Activated CD4-positive, alpha-beta T cell treated with anti-CD3 and anti-CD28 coated beads, Interleukin-2, amount 10 ng/mL, durations not matched to agents 24 days and 14 days (primary cell): ENCODE data around the gene KLHL17. TPM values are rescaled to one million over a fixed set of nuclear protein-coding genes. Genes with fewer than 3 reads are reported as not detected.
"Not testable (repeated sequence)": the region's sequence is repeated elsewhere in the genome, so short reads cannot be mapped to it uniquely, and the experiment has no call there.

Source experiments
- DNase-seq: peaks from one replicate; pipeline ENCODE4 v3.0.0; 2022
- H3K27ac Mint-ChIP-seq: one replicate; pipeline ENCODE4 v1.8.0; 2022; ENCODE audit warnings: mild to moderate bottlenecking, mixed read lengths
- H3K27me3 Mint-ChIP-seq: one replicate; pipeline ENCODE4 v1.8.0; 2022; ENCODE audit warnings: mixed read lengths
- H3K36me3 Mint-ChIP-seq: one replicate; pipeline ENCODE4 v1.8.0; 2022; ENCODE audit warnings: low read depth, mild to moderate bottlenecking, mixed read lengths
- H3K4me1 Mint-ChIP-seq: one replicate; pipeline ENCODE4 v1.8.0; 2021; ENCODE audit warnings: mixed read lengths
- H3K4me3 Mint-ChIP-seq: one replicate; pipeline ENCODE4 v1.8.0; 2022; ENCODE audit warnings: mild to moderate bottlenecking, moderate library complexity, mixed read lengths
- H3K9me3 Mint-ChIP-seq: one replicate; pipeline ENCODE4 v1.8.0; 2021; ENCODE audit warnings: mixed read lengths
- intact Hi-C: fragments of 100-400 bp; cut with micrococcal nuclease; formaldehyde crosslinking; loops from one replicate; pipeline ENCODE4 v1.15.1; 2023
- total RNA-seq: library from RNA; stranded (reverse); gene quantifications from 2 replicates; pipeline ENCODE4 v1.2.3, GENCODE V29; 2022

The KLHL17 gene
- total RNA-seq, 1 donor from 2014 or later, result 48.1 TPM

GRCh38 chr1:970242-970972, 10.0 kb downstream of the KLHL17 start:
- H3K4me3 Mint-ChIP-seq, result no peak overlapping the region
- peaks cover 3% of the 10 kb centered on the region for H3K36me3 Mint-ChIP-seq
- peaks cover 10% of the 10 kb centered on the region for H3K27me3 Mint-ChIP-seq
- no peak overlapping the region for H3K27ac Mint-ChIP-seq
- intact Hi-C loops, result no loop called here
- H3K4me1 Mint-ChIP-seq, result peaks cover 5% of the 10 kb centered on the region
- no peak for DNase-seq
- no peaks in the 10 kb centered on the region for H3K9me3 Mint-ChIP-seq

DNA sequence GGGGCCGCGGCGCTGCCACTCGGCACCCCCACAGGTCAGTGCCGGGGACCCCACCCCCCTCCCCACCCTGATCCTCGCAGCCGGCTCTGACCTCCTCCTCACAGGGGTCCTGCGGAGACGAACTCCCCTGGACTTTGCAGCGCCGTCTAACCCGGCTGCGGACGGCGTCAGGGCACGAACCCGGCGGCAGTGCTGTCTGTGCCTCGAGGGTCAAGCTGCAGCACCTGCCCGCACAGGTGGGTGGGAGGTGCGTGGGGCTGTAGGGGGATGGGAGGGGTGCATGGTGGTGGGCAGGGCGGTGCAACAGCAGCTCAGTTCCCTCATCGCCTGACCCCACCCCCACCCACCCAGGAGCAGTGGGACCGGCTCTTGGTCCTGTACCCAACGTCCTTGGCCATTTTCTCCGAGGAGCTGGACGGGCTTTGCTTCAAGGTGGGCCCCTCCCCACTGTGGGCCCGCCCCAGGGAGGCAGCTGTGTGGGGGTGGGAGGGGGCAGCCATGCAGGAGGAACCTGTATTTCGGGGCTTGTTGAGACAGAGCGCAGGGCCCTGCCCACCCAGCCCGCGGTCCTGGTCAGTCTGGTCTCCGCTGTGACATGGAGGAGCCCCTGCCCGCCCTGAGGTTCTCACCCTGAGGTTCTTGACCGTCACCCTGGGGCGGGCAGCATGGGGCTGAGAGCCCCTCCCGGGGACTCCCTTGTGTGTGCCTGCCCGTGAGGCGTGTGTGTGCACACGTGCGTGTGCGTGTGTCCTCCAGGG, 10.8 kb downstream of the KLHL17 start:
- DNase-seq, result no peak
- Mint-ChIP-seq H3K36me3 (no peaks in the 10 kb centered on the region), H3K9me3 (no peaks in the 10 kb centered on the region), H3K27me3 (peaks cover 13% of the 10 kb centered on the region), H3K4me3 (no peak overlapping the region), H3K27ac (no peak overlapping the region), H3K4me1 (peaks cover 6% of the 10 kb centered on the region)
- intact Hi-C loops, result no loop called here

DNA sequence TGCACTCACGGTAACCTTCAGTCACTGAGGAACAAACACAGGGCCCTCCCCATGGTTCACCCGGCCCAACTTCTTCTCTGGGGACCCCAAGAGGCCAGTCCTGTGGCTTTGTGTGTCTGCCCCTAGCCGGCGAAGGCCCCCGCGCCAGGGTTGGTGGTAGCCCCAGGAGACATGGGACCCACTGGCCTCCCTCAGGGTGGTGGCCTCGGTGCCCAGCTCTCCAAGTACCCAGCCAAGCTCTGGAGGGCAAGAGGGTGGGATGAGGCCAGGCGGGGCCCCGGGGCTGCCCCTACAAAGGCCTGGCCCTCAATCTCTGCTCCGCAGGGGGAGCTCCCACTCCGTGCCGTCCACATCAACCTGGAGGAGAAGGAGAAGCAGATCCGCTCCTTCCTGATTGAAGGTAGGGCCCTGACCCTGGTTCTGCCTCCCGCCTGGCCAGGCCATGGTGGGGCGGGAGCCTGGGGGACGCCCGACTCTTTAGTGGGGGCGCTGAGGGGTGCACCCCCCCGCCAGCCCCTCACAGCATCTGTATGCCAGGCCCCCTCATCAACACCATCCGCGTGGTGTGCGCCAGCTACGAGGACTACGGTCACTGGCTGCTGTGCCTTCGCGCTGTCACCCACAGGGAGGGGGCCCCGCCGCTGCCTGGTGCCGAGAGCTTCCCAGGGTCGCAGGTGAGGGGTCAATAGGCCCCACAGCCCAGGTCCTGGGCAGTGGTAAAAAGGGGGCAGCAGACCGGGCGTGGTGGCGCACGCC, 11.5 kb downstream of the KLHL17 start:
- intact Hi-C loops, result no loop called here
- no peak for DNase-seq
- H3K9me3 Mint-ChIP-seq, result no peaks in the 10 kb centered on the region
- peaks cover 6% of the 10 kb centered on the region for H3K4me1 Mint-ChIP-seq
- peaks cover 13% of the 10 kb centered on the region for H3K27me3 Mint-ChIP-seq
- no peak overlapping the region for H3K4me3 Mint-ChIP-seq
- H3K27ac Mint-ChIP-seq, result no peak overlapping the region
- no peaks in the 10 kb centered on the region for H3K36me3 Mint-ChIP-seq

DNA sequence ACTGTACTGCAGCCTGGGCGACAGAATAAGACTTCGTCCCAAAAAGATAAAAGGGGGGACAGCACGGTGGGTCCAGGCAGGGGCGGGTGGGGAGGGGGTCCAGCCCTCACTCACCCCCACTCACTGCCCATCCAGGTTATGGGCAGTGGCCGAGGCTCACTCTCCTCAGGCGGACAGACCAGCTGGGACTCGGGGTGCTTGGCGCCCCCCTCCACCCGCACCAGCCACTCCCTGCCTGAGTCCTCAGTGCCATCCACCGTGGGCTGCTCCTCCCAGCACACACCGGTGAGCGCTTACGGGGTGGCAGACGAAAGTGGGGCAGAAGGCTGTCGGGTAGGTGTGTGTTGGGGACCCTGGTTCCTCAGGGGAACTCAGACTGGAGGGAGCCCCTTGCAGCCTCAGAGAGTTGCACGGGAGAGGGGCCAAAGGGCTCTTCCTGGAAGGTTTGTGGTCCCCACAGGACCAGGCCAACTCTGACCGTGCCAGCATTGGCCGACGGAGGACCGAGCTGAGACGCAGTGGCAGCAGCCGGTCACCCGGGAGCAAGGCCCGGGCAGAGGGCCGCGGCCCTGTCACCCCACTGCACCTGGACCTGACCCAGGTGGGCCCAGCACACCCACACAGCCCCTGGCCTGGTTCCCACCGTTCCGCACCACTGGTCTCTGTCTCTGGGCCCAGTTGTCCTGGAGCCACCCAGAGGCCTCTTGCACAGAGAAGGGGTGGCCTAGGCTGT, 12.5 kb downstream of the KLHL17 start:
- DNase-seq, result no peak
- no peaks in the 10 kb centered on the region for H3K9me3 Mint-ChIP-seq
- peaks cover 13% of the 10 kb centered on the region for H3K27me3 Mint-ChIP-seq
- no peak overlapping the region for H3K27ac Mint-ChIP-seq
- H3K4me3 Mint-ChIP-seq, result no peak overlapping the region
- peaks cover 6% of the 10 kb centered on the region for H3K4me1 Mint-ChIP-seq
- intact Hi-C loops, result no loop called here
- H3K36me3 Mint-ChIP-seq, result no peaks in the 10 kb centered on the region

- Mint-ChIP-seq H3K27ac (no peak overlapping the region), H3K36me3 (no peaks in the 10 kb centered on the region), H3K27me3 (peaks cover 12% of the 10 kb centered on the region), H3K9me3 (no peaks in the 10 kb centered on the region), H3K4me3 (no peak overlapping the region), H3K4me1 (peaks cover 5% of the 10 kb centered on the region)
- intact Hi-C loops, result no loop called here
- no peak for DNase-seq
Measured at GRCh38 chr1:973459-974292, 13.3 kb downstream of the KLHL17 start.

GRCh38 chr1:974293-974640, 13.9 kb downstream of the KLHL17 start:
- no peak for DNase-seq
- Mint-ChIP-seq H3K36me3 (no peaks in the 10 kb centered on the region), H3K4me3 (no peak overlapping the region), H3K9me3 (no peaks in the 10 kb centered on the region), H3K27me3 (peaks cover 9% of the 10 kb centered on the region), H3K27ac (no peak overlapping the region), H3K4me1 (peaks cover 5% of the 10 kb centered on the region)
- intact Hi-C loops, result no loop called here

- Mint-ChIP-seq H3K9me3 (no peaks in the 10 kb centered on the region), H3K27me3 (peaks cover 6% of the 10 kb centered on the region), H3K4me1 (peaks cover 5% of the 10 kb centered on the region), H3K4me3 (no peak overlapping the region), H3K36me3 (no peaks in the 10 kb centered on the region), H3K27ac (no peak overlapping the region)
- intact Hi-C loops, result no loop called here
- no peak for DNase-seq
Measured at GRCh38 chr1:974687-975328, 14.4 kb downstream of the KLHL17 start.

DNA sequence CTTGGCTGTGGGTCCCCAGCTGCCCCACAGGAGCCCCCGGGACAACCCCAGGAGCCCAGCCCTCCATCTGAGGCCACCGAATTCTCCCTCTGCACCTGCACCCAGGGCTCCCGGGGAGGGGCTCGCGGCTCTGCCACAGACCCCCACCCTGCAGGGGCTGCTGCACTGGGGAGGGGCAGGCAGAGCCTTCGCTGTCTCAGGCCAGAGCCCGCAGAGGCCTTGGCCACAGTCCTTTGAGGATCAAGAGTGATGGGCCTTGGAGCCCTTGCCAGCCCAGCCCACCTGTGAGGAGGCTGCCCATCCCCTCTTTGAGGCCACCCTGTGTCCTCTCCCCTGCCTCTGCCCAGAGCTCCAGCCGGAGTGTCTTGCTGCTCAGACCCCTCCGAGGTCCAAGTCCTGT, 15.0 kb downstream of the KLHL17 start:
- Mint-ChIP-seq H3K36me3 (no peaks in the 10 kb centered on the region), H3K4me1 (peaks cover 5% of the 10 kb centered on the region), H3K9me3 (no peaks in the 10 kb centered on the region), H3K4me3 (no peak overlapping the region), H3K27ac (no peak overlapping the region), H3K27me3 (peaks cover 6% of the 10 kb centered on the region)
- intact Hi-C loops, result no loop called here
- no peak for DNase-seq

DNA sequence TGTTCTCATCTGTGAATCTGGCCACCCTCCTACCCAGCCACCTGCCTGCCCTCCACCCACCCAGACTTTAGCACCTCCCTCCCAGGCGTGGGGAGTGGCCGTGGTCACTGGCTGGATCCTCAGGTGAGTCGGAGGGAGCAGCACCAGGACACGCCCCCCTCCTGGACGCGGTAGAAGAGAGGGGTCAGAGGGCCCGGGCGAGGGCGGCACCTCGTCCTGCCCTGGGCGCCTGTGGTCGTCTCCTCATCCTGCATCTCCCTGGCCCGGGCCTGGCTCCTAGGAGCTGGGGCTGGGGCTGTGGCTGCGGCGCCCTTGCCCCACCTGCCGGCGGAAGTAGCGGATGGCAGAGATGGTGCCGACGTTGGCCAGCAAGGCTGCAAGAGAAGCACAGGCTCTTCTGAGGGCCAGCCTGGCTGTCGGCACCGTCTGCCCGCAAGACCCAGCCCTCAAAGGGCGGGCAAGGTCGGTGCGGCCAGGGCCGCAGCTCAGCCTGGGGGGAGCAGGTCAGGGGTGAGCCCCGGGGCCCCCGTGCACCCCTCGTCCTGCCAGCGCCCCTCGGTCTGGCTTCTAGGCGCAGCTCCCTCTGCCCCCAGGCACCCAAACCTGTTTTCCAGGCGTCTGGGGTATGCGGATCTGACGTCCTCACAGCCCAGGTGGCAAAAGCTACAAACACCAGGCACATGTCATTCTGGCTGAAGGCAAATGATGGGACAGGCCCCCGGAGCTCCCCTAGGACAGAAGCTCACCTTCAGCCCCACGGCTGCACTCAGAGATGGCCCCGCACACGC, 15.7 kb downstream of the KLHL17 start:
- peak; percentile 91 for DNase-seq
- Mint-ChIP-seq H3K9me3 (no peaks in the 10 kb centered on the region), H3K27me3 (peaks cover 6% of the 10 kb centered on the region), H3K4me3 (no peak overlapping the region), H3K27ac (no peak overlapping the region), H3K4me1 (peaks cover 5% of the 10 kb centered on the region), H3K36me3 (no peaks in the 10 kb centered on the region)
- intact Hi-C loops, result loop anchor here (1.0 kb wide), 1 partner anchor 72 kb away; no protein-coding TSS in a partner anchor

GRCh38 chr1:976791-977190, 16.4 kb downstream of the KLHL17 start:
- not testable (repeated sequence) for H3K9me3 Mint-ChIP-seq, H3K27me3 Mint-ChIP-seq
- intact Hi-C loops, result loop anchor here (1.0 kb wide), 1 partner anchor 72 kb away; no protein-coding TSS in a partner anchor

GRCh38 chr1:978069-978834, 17.9 kb downstream of the KLHL17 start:
- intact Hi-C loops, result no loop called here
- peaks cover 5% of the 10 kb centered on the region for H3K4me1 Mint-ChIP-seq
- H3K4me3 Mint-ChIP-seq, result peak overlapping the region; percentile 35
- DNase-seq, result no peak
- no peaks in the 10 kb centered on the region for H3K9me3 Mint-ChIP-seq
- no peaks in the 10 kb centered on the region for H3K36me3 Mint-ChIP-seq
- H3K27ac Mint-ChIP-seq, result peak overlapping the region; percentile 60
- peaks cover 6% of the 10 kb centered on the region for H3K27me3 Mint-ChIP-seq

More at GRCh38 chr1:976791-977190, 16.4 kb downstream of the KLHL17 start:
- not testable (repeated sequence) for H3K4me1 Mint-ChIP-seq, DNase-seq, H3K4me3 Mint-ChIP-seq, H3K36me3 Mint-ChIP-seq, H3K27ac Mint-ChIP-seq
